GM19467 (cell line): ENCODE results near the gene MEF2C.
A peak's percentile ranks its signal among the peaks of the same experiment; 100 is the strongest.

Experiments
- ATAC-seq: cut with Tn5 transposase; IDR thresholded peaks from one replicate; pipeline ENCODE4 v1.9.1; 2021; ENCODE audit warnings: mild to moderate bottlenecking, moderate library complexity; ENCODE audit not compliant: unreplicated experiment

The MEF2C gene

GRCh38 chr5:88833371-88834130 is 49.4 kb downstream of the MEF2C start:
- peak; percentile 43 for ATAC-seq

- no peak for ATAC-seq
Observed at GRCh38 chr5:88831816-88832215, 51.2 kb downstream of the MEF2C start.

- no peak for ATAC-seq
Observed at GRCh38 chr5:88830567-88830966, 52.4 kb downstream of the MEF2C start.

- no peak for ATAC-seq
Observed at GRCh38 chr5:88829775-88830174, 53.2 kb downstream of the MEF2C start.

GRCh38 chr5:88829054-88829453 is 53.9 kb downstream of the MEF2C start:
- ATAC-seq: no peak

- no peak for ATAC-seq
Observed at GRCh38 chr5:88827997-88828396, 55.0 kb downstream of the MEF2C start.

- peak; percentile 57 for ATAC-seq
Observed at GRCh38 chr5:88826646-88827585, 56.1 kb downstream of the MEF2C start.

- no peak for ATAC-seq
Observed at GRCh38 chr5:88825584-88826315, 57.2 kb downstream of the MEF2C start.

GRCh38 chr5:88824892-88825583 is 57.9 kb downstream of the MEF2C start:
- no peak for ATAC-seq

- no peak for ATAC-seq
Observed at GRCh38 chr5:88824141-88824540, 58.8 kb downstream of the MEF2C start.

GRCh38 chr5:88823201-88823600 is 59.8 kb downstream of the MEF2C start:
- ATAC-seq: no peak

GRCh38 chr5:88821161-88821560 is 61.8 kb downstream of the MEF2C start:
- ATAC-seq: no peak

GRCh38 chr5:88820581-88820980 is 62.4 kb downstream of the MEF2C start:
- no peak for ATAC-seq

GRCh38 chr5:88819301-88819999 is 63.5 kb downstream of the MEF2C start:
- ATAC-seq: no peak

GRCh38 chr5:88818296-88818695 is 64.7 kb downstream of the MEF2C start:
- no peak for ATAC-seq

- ATAC-seq: no peak
Observed at GRCh38 chr5:88816195-88816594, 66.8 kb downstream of the MEF2C start.

GRCh38 chr5:88815050-88815789 is 67.8 kb downstream of the MEF2C start:
- ATAC-seq: no peak

GRCh38 chr5:88813805-88814575 is 69.0 kb downstream of the MEF2C start:
- ATAC-seq: no peak

- ATAC-seq: no peak
Observed at GRCh38 chr5:88813244-88813643, 69.7 kb downstream of the MEF2C start.
